LHCN-M2 (cell line): ENCODE measurements around the gene PRR12. TPM values are rescaled to one million over a fixed set of nuclear protein-coding genes. Genes with fewer than 3 reads are reported as not detected.

Experiments used
- DNase-seq: peaks from one replicate; pipeline ENCODE4 v3.0.0-alpha.2; 2012; ENCODE audit warnings: low read depth
- polyA plus RNA-seq: library from polyadenylated mRNA; unstranded; fragments of >200 nt; gene quantifications from one replicate; pipeline ENCODE4 v1.2.1, GENCODE V29; 2012; ENCODE audit warnings: missing spikeins
- total RNA-seq: library from RNA; depleted of rRNA; stranded (reverse); fragments of >200 nt; gene quantifications from 2 replicates; pipeline ENCODE4 v1.2.3, GENCODE V29; 2014; rRNA removed

The PRR12 gene
- total RNA-seq, result 3.8 and 5.5 TPM in 2 replicates
- polyA plus RNA-seq, result 9.0 TPM

DNA sequence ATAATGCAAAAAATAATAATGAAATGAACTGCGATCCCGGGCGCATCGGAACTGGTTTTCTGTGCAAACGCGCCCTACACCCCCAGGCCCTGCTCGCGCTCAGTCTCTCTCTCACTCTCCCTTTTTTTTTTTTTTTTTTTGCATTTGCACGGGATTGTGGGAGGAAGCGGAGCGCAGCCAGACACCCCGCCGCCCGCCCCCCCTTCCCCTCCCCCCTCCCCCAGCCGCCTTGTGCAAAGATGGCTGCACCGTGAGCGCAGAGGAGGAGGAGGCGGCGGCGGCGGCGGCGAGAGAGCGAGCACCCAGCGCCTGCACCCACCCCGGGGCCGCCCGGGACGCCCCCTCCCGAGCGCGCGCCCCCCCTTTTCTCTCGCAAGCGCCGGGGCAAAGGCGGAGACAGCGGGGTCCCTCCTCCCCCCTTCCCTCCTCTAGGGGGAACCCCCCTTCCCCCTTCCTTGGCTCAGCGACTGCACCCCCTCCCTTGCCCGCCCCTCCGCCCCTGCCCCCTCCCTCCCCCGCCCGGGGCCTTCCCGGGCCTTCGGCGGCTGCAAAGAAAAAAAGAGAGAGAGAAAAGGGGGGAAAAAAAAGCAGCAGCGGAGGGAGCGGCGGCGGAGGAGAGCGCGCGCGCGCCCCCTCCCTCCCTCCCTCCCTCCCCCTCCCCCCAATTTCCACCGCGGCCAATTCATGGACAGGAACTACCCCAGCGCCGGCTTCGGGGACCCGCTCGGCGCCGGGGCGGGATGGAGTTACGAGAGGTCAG is at the start of gene PRR12:
Gene PRR12, plus strand, starts transcription at position 212 of the 760 bp plus-strand sequence. Its CDS starts 473 bp downstream, at position 685.
- peak; percentile 71 for DNase-seq

DNA sequence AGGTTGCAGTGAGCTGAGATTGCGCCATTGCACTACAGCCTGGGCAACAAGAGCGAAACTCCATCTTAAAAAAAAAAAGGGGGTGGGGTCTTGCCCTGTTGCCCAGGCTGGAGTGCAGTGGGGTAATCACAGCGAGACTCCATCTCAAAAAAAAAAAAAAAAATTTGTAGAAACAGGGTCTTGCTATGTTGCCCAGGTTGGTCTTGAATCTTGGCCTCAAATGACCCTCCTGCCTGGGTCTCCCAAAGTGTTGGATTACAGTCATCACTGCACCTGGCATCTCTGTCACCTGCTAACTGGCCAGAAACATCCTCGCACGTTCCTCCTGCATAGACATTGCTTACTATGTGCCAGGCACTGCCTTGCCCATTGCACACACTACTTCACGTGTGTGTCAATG is 49.1 kb upstream of the PRR12 start:
- no peak for DNase-seq

DNA sequence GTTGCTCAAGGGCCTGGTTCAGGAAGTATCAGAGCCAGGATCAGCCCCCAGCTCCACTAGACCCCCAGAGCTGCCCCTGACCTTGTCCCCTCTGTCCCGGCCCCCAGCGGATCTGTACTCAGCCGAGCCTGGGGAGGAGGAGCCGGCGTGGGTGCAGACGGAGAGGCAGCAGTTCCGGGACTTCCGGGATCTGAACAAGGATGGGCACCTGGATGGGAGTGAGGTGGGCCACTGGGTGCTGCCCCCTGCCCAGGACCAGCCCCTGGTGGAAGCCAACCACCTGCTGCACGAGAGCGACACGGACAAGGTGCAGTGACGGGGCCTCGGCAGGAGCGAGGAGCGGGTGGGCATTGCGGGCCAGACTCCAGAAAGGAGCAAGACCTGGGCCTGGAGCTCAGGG is 48.5 kb upstream of the PRR12 start:
- DNase-seq, result no peak

DNA sequence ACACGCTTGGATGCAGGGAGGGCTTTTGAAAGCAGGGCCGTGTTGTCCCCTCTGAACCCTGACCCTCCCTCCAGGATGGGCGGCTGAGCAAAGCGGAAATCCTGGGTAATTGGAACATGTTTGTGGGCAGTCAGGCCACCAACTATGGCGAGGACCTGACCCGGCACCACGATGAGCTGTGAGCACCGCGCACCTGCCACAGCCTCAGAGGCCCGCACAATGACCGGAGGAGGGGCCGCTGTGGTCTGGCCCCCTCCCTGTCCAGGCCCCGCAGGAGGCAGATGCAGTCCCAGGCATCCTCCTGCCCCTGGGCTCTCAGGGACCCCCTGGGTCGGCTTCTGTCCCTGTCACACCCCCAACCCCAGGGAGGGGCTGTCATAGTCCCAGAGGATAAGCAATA is 48.0 kb upstream of the PRR12 start:
- no peak for DNase-seq

GRCh38 chr19:49544154-49544553 is 46.8 kb upstream of the PRR12 start:
- no peak for DNase-seq

GRCh38 chr19:49546825-49547565 is 44.0 kb upstream of the PRR12 start:
- DNase-seq, result peak; percentile 93

DNA sequence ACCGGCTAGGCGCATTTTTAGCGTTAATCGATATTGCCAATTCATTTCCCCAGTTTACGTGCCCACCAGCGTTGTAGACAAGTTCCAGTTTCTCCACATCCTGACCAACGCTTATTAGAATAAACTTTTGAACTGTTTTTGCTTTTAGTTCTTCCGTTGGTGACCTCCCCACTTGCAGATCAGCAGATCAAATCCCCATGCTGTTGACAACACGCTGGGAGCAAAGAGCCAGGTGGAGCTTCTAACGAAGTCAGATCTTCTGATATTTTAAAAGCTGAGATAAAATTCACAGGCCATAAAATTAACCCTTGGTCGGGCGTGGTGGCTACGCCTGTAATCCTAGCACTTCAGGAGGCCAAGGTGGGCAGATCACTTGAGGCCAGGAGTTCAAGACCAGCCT is 41.9 kb upstream of the PRR12 start:
- no peak for DNase-seq

- no peak for DNase-seq
Observed at GRCh38 chr19:49551531-49551930, 39.5 kb upstream of the PRR12 start.

DNA sequence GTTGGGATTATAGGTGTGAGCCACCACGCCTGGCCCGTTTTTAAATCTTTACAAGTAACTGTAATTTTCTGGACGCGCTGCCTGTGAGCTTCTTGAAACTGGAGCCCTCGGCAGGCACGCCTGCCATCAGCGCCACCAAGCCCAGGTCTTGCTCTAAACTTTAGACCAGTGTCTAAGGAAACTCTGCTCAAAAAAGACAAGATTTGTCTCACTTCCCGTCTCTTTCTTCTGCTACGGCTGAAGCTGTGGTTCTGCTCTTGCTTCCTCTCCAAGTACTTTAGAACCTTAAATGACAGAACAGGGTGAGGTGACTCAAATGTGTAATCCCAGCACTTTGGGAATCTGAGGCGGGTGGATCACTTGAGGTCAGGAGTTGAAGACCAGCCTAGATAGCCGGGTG is 38.2 kb upstream of the PRR12 start:
- DNase-seq, result no peak

- peak; percentile 84 for DNase-seq
Observed at GRCh38 chr19:49553451-49554271, 37.3 kb upstream of the PRR12 start.

DNA sequence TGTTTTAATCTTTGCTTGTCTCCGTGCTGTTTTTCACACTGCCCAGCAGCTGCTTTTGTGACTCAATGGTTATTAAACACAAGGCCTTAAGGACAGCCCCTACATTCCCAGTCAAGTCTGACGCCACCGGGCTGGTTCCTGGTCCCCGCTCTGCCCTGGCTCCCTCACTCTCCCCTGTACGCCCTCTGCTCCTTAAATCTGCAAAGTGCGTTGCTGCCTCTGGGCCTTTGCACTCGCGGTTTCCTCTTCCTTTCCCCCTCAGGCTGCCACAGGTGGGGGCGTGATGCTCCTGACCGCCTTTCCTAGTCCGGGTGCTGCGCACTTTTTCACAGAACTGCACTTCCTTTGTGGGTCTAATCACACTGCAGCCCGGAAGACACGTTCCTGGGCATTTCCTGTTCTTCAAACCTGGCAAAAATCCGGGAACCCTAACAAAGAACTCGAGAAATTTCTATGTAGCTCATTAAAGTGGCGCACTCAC is 36.2 kb upstream of the PRR12 start:
- DNase-seq, result peak; percentile 79

- DNase-seq, result no peak
Observed at GRCh38 chr19:49555600-49556411, 35.2 kb upstream of the PRR12 start.

DNA sequence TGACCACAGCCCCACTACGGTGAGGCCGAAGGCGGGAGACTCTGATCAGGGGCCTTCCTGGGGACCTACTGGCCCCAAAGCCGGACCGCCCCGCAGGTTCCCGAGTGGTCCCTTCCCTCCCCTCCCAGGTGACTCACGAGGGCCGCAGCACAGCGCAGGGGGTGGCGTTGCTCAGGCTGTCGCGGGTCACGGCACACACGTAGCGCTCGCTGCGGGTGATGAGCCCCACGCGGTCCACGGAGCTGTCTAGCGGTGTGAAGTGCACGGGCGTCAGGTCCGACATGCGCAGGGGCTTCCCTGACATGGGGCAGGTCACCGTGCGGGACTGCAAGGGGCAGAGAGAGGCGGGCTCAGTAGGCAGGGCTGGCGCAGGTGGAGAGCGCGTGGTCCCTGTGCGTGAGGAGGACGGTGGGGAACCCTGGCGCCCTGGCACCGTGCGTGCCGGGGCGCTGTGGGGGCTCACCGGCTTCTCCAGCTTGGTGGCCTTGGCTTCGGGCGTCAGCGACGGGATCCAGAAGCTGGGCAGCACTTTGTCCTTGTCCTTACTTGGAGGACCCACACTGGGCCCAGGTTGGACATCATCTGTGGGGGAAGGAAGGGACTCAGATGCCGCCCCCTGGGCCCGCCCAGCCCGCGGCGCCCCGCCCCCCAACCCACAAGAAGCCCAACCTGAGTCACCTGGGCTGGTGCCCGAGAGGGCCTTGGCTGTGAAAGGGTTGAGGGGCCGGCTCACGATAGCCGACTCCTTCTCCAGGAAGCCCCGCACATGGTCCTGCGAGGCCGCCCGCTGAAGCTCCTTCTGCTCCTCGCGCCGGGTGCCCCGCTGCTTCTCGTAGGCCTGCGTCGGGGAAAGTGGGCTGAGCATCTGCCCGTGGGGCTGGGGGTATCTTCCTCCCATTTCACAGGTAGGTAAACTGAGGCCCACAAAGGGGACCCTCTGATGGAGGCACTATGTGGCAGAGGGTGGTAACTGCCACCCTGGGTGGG is 34.3 kb upstream of the PRR12 start:
- DNase-seq, result no peak

DNA sequence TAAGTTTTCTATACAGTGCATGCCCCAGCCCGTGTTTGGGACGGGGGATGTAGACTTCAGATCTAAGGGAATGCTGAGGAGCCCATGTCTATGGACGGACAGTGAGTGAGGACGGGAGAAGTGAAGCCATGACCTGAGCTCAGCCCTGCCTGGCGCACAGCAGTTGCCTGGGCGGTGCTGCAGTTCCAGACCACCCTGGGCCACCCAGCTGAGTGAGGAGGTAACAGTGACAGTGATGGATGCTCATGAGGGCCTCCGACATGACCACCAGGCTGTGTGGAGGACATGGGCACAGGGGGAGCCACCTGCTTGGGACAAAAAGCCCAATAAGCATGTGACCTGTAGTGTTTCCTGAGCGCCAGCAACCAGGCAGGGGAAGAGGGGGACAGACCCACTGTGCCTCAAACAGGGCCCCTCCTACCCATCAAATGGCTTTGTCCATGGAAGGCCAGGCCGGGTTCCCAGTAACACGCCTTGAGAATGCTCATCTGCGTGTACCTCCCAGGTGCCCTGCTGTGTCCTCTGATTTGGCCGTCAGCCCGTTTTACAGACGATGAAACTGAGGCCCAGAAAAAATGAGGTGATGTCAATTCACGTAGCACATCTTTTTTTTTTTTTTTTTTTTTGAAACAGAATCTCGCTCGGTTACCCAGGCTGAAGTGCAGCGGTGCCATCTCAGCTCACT is 33.2 kb upstream of the PRR12 start:
- no peak for DNase-seq

DNA sequence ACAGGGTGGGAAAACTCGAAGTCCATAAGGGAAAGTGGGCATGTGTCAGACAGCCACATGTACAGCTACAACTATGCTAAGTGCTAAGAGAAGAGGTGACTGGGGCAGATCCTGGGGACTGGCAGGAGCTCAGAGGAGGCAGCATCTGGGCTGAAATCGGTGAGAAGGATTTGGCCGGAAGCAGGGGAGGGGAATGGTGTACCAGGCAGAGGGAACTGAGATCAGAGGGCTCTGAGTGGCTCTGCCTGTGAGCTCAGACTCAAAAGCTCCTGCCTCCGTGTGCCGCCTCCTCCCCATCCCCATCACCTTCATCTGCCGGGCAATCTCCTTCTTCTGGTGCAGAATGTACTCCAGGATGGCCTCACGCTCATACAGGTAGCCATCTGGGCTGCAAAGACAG is 32.4 kb upstream of the PRR12 start:
- no peak for DNase-seq

DNA sequence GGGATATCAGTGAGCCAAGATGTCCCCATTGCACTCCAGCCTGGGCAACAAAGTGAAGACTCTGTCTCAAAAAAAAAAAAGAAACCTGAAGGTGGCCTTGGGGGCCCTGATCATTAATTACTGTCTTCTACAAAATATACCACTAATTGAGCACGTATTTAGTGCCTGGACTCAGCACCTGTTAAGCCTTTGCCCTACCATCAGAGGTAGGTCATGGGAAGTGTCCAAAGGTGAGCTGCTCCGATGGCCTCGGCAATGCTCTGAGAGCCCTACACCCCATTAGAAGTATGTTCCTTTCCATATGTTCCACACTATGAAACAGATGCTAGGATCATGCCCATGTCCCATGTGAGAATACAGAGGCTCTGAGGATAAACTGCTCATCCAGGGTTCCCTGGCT is 31.5 kb upstream of the PRR12 start:
- DNase-seq, result no peak

GRCh38 chr19:49559928-49560327 is 31.1 kb upstream of the PRR12 start:
- no peak for DNase-seq

DNA sequence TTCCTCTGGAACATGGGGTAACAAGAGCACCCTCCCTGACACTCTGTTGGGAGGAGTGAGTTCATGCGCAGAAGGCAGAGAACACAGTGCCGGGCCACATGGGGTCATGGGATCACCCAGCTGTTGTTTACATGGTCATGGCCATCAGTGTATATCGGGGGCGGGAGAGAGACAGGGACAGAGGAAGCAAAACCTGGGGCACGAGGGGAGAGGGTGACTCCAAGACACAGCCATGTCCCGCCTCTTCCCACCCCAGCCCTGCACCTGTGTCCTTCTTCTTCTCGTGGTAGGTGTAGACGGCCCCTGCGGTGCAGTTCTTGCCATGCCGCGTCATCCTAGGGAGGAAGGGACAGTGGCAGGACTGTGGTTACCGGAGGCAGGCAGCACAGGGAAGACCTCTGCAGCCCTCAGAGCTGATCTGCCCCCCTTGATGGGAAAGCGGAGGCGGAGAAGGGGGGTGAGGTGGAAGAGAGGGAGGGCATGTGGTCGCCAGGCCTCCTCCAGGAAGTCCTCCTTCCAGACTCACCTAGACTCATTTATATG is 30.6 kb upstream of the PRR12 start:
- peak; percentile 38 for DNase-seq

DNA sequence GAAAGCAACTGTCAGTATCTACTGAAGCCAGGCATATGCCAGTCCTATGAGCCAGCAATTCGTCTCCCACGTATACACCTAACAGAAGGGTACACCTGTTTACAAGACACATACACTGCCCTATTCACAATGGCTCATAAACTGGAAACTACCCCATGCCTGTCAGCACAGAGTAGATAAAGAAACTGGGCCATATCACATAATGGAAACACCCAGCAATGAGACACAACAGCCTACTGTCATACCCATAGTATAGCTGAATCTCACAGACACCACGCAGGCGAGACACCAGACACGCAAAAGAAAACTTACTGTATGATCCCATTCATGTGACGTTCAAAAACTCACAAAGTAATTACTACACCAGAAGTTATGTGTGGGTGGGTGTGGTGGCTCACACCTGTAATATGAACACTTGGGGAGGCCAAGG is 26.4 kb upstream of the PRR12 start:
- DNase-seq, result no peak
